ENCODE data around the gene NEAT1.

NEAT1 gene

GRCh38 chr11:65424205-65425104, 1.9 kb downstream of the NEAT1 start:
- no peak for TF ChIP-seq CTCF (IDR thresholded peaks at IDR 0.05)
- H2AFZ ChIP-seq: no peak overlapping the region
- peak overlapping the region; percentile 93 for H3K4me3 ChIP-seq (ENCODE audit: low read depth, low read length)
- H3K9me3 ChIP-seq (ENCODE audit: control insufficient read depth, low read length): no peaks in the 10 kb centered on the region
- H3K27ac ChIP-seq: peak overlapping the region; percentile 100
- peak overlapping the region; percentile 100 for H3K9ac ChIP-seq
- H3K36me3 ChIP-seq (ENCODE audit: control insufficient read depth, insufficient read depth, low read length): peaks cover 29% of the 10 kb centered on the region
- H3K4me1 ChIP-seq: peaks cover 10% of the 10 kb centered on the region
- peaks cover 64% of the 10 kb centered on the region for H3K79me2 ChIP-seq
- peak overlapping the region; percentile 80 for H3K4me2 ChIP-seq (ENCODE audit: low read length)
- no peaks in the 10 kb centered on the region for H3K27me3 ChIP-seq (ENCODE audit: control insufficient read depth, insufficient read depth, low read length)

- peak; percentile 4 for TF ChIP-seq CTCF (IDR thresholded peaks at IDR 0.05)
- Histone ChIP-seq H3K4me2 (ENCODE audit: low read length) (peak overlapping the region; percentile 80), H3K79me2 (peaks cover 72% of the 10 kb centered on the region), H3K9me3 (ENCODE audit: control insufficient read depth, low read length) (no peaks in the 10 kb centered on the region), H3K4me1 (peaks cover 10% of the 10 kb centered on the region), H3K9ac (peak overlapping the region; percentile 100), H3K27me3 (ENCODE audit: control insufficient read depth, insufficient read depth, low read length) (no peaks in the 10 kb centered on the region), H3K4me3 (ENCODE audit: low read depth, low read length) (peak overlapping the region; percentile 93), H2AFZ (no peak overlapping the region), H3K27ac (peak overlapping the region; percentile 100), H3K36me3 (ENCODE audit: control insufficient read depth, insufficient read depth, low read length) (peaks cover 29% of the 10 kb centered on the region)
These were observed 2.7 kb downstream of the NEAT1 start for GRCh38 chr11:65425105-65425970.

DNA sequence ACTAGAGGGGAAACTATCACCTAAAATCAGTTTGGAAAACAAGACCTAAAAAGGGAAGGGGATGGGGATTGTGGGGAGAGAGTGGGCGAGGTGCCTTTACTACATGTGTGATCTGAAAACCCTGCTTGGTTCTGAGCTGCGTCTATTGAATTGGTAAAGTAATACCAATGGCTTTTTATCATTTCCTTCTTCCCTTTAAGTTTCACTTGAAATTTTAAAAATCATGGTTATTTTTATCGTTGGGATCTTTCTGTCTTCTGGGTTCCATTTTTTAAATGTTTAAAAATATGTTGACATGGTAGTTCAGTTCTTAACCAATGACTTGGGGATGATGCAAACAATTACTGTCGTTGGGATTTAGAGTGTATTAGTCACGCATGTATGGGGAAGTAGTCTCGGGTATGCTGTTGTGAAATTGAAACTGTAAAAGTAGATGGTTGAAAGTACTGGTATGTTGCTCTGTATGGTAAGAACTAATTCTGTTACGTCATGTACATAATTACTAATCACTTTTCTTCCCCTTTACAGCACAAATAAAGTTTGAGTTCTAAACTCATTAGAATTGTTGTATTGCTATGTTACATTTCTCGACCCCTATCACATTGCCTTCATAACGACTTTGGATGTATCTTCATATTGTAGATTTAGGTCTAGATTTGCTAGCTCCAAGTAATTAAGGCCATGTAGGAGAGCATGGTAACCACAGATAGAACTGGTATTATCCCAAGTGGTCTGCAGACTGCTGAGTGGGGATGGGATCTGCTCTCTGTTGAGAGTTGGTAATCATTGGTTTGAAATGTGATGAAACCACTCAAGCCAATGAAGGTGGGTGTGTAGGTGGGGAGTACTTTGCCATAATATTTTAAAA, 3.6 kb downstream of the NEAT1 start:
- Histone ChIP-seq H3K9ac (peak overlapping the region; percentile 95), H3K27me3 (ENCODE audit: control insufficient read depth, insufficient read depth, low read length) (no peaks in the 10 kb centered on the region), H3K4me1 (peaks cover 6% of the 10 kb centered on the region), H2AFZ (no peak overlapping the region), H3K27ac (peak overlapping the region; percentile 100), H3K79me2 (peaks cover 81% of the 10 kb centered on the region), H3K4me2 (ENCODE audit: low read length) (peak overlapping the region; percentile 80), H3K9me3 (ENCODE audit: control insufficient read depth, low read length) (no peaks in the 10 kb centered on the region), H3K4me3 (ENCODE audit: low read depth, low read length) (peak overlapping the region; percentile 93), H3K36me3 (ENCODE audit: control insufficient read depth, insufficient read depth, low read length) (peaks cover 29% of the 10 kb centered on the region)
- no peak for TF ChIP-seq CTCF (IDR thresholded peaks at IDR 0.05)

- Histone ChIP-seq H2AFZ (no peak overlapping the region), H3K27ac (peak overlapping the region; percentile 100), H3K4me2 (ENCODE audit: low read length) (peak overlapping the region; percentile 80), H3K36me3 (ENCODE audit: control insufficient read depth, insufficient read depth, low read length) (peaks cover 29% of the 10 kb centered on the region), H3K4me1 (peaks cover 9% of the 10 kb centered on the region), H3K9me3 (ENCODE audit: control insufficient read depth, low read length) (no peaks in the 10 kb centered on the region), H3K4me3 (ENCODE audit: low read depth, low read length) (peak overlapping the region; percentile 93), H3K9ac (peak overlapping the region; percentile 95), H3K27me3 (ENCODE audit: control insufficient read depth, insufficient read depth, low read length) (no peaks in the 10 kb centered on the region), H3K79me2 (peaks cover 84% of the 10 kb centered on the region)
- TF ChIP-seq CTCF (IDR thresholded peaks at IDR 0.05): no peak
These were observed 4.5 kb downstream of the NEAT1 start for GRCh38 chr11:65426839-65427690.
